Mesothelial cell of epicardium (in vitro differentiated cells): Measurements from ENCODE around the gene DENND4A. TPM values are rescaled to one million over a fixed set of nuclear protein-coding genes. Genes with fewer than 3 reads are reported as not detected.

Source experiments
- DNase-seq, 2 experiments: peaks; one replicate each; pipeline ENCODE4 v3.0.0; 2021; ENCODE audit warnings: low spot score in 2 of 2; ENCODE audit not compliant: unreplicated experiment in 2 of 2
- H3K27ac Mint-ChIP-seq: 2 replicates; pipeline ENCODE4 v1.8.0; 2021; ENCODE audit warnings: mixed read lengths
- H3K27me3 Mint-ChIP-seq: 2 replicates; pipeline ENCODE4 v1.8.0; 2021; ENCODE audit warnings: low read depth, mixed read lengths
- H3K36me3 Mint-ChIP-seq: 2 replicates; pipeline ENCODE4 v1.8.0; 2021; ENCODE audit warnings: mixed read lengths
- H3K4me1 Mint-ChIP-seq: 2 replicates; pipeline ENCODE4 v1.8.0; 2021; ENCODE audit warnings: mixed read lengths
- H3K4me3 Mint-ChIP-seq: 2 replicates; pipeline ENCODE4 v1.8.0; 2021; ENCODE audit warnings: mild to moderate bottlenecking, moderate library complexity, mixed read lengths
- H3K9me3 Mint-ChIP-seq: 2 replicates; pipeline ENCODE4 v1.8.0; 2021; ENCODE audit warnings: mixed read lengths
- total RNA-seq: library from RNA; stranded (reverse); gene quantifications from 3 replicates; pipeline ENCODE4 v1.2.1, GENCODE V29; 2021
- TF ChIP-seq, protein P1 (sequence below): fragments of 200-600 bp; sonication (generic); IDR thresholded peaks from one replicate; pipeline ENCODE4 v1.5.0; 2021; ENCODE audit warnings: antibody characterized with exemption; ENCODE audit not compliant: unreplicated experiment

The DENND4A gene
- total RNA-seq, 1 donor from 2014 or later: 23.3 TPM

GRCh38 chr15:65655026-65655425, 137.1 kb downstream of the DENND4A start:
- peaks cover 22% of the 10 kb centered on the region for H3K36me3 Mint-ChIP-seq
- no peaks in the 10 kb centered on the region for H3K27me3 Mint-ChIP-seq
- no peaks in the 10 kb centered on the region for H3K4me1 Mint-ChIP-seq
- H3K4me3 Mint-ChIP-seq: no peak overlapping the region
- no peak for DNase-seq
- TF ChIP-seq, protein P1, sequence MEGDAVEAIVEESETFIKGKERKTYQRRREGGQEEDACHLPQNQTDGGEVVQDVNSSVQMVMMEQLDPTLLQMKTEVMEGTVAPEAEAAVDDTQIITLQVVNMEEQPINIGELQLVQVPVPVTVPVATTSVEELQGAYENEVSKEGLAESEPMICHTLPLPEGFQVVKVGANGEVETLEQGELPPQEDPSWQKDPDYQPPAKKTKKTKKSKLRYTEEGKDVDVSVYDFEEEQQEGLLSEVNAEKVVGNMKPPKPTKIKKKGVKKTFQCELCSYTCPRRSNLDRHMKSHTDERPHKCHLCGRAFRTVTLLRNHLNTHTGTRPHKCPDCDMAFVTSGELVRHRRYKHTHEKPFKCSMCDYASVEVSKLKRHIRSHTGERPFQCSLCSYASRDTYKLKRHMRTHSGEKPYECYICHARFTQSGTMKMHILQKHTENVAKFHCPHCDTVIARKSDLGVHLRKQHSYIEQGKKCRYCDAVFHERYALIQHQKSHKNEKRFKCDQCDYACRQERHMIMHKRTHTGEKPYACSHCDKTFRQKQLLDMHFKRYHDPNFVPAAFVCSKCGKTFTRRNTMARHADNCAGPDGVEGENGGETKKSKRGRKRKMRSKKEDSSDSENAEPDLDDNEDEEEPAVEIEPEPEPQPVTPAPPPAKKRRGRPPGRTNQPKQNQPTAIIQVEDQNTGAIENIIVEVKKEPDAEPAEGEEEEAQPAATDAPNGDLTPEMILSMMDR: no peak
- H3K9me3 Mint-ChIP-seq: no peaks in the 10 kb centered on the region
- H3K27ac Mint-ChIP-seq: no peak overlapping the region

DNA sequence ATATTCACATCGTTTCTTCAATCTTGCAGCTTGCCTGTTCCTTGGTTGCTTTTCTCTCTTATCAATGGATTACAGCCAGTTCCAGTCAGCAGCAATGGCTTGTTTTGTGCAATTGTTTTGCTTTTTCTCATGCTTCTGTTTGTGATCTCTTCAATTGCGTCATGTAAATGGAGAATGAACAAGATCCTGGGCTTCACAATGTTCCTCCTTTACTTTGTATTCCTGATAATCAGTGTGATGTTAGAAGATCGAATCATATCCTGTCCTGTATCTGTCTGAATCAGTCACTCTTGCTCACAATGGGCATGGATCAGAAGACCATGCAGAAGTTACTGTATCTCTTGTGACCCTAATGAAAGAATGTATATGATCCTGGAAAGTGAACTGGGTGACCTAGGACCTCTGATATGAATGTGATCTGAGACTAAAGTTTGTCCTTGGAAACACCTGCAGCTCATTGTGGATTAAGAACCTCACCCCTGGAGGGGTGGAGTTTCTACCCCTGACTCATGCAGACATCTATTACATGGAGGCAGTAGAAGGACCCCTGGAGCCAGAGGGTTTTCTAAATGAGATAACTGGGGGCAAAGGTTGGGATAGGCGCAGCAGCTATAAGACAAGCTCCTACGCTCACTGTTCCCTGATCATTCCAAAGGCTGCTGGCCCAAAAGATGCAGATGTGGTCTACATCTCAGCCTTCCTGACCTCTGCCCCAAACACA, 138.1 kb downstream of the DENND4A start:
- H3K36me3 Mint-ChIP-seq: peaks cover 25% of the 10 kb centered on the region
- H3K27me3 Mint-ChIP-seq: no peaks in the 10 kb centered on the region
- TF ChIP-seq, protein P1: no peak
- no peaks in the 10 kb centered on the region for H3K4me1 Mint-ChIP-seq
- no peak overlapping the region for H3K27ac Mint-ChIP-seq
- H3K4me3 Mint-ChIP-seq: no peak overlapping the region
- DNase-seq: no peak
- no peaks in the 10 kb centered on the region for H3K9me3 Mint-ChIP-seq

GRCh38 chr15:65653341-65653740, 138.8 kb downstream of the DENND4A start:
- peaks cover 25% of the 10 kb centered on the region for H3K36me3 Mint-ChIP-seq
- DNase-seq: no peak
- no peaks in the 10 kb centered on the region for H3K27me3 Mint-ChIP-seq
- TF ChIP-seq, protein P1: no peak
- H3K4me3 Mint-ChIP-seq: no peak overlapping the region
- no peak overlapping the region for H3K27ac Mint-ChIP-seq
- H3K9me3 Mint-ChIP-seq: no peaks in the 10 kb centered on the region
- no peaks in the 10 kb centered on the region for H3K4me1 Mint-ChIP-seq

DNA sequence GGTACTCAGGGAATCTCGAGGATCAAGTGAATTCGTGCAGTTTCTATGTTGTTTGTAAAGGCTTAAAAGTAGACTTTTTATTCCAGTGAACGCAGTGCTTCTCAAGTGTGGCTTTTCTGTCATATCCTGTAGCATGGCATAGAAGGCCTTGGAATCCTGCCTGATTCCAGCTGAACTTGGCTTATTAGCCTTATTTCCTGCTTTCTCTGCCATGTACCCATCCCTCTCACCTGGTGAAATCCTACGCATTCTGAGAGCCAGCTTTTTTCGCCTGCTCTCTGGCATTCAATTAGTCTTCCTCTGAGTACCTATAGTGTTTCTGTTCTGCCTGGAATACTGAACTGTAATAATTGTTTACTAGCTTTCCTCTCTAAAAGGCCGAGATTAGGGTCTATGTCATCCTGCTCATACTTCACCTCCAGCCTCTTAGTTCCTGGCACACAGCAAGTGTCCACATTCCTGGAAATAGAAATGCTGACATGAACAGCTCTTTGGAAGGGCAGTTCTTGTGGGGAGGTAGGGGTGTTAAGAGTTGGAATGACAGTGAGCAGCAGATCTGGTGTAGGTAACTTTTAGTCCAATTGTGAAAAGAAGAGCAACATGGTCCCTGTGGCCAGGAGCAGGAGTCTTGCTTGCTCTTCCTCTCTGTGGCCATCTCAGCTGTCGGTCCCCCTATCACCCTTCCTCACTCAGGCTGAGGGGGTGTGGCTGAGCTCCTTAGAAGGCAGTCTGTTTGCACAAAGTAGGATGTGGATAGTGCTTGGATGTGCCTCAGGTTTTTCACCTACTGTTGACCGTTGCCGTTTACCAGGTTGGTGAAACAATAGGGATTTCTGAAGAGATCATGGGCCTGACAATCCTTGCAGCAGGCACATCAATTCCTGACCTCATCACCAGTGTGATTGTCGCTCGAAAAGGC, 140.0 kb downstream of the DENND4A start:
- H3K27me3 Mint-ChIP-seq: no peaks in the 10 kb centered on the region
- no peaks in the 10 kb centered on the region for H3K4me1 Mint-ChIP-seq
- peaks cover 25% of the 10 kb centered on the region for H3K36me3 Mint-ChIP-seq
- H3K4me3 Mint-ChIP-seq: no peak overlapping the region
- TF ChIP-seq, protein P1: no peak
- no peak for DNase-seq
- no peak overlapping the region for H3K27ac Mint-ChIP-seq
- H3K9me3 Mint-ChIP-seq: no peaks in the 10 kb centered on the region

GRCh38 chr15:65651042-65651322, 141.1 kb downstream of the DENND4A start:
- Mint-ChIP-seq H3K27ac (no peak overlapping the region), H3K4me3 (no peak overlapping the region), H3K4me1 (no peaks in the 10 kb centered on the region), H3K27me3 (no peaks in the 10 kb centered on the region), H3K36me3 (peaks cover 25% of the 10 kb centered on the region), H3K9me3 (no peaks in the 10 kb centered on the region)
- no peak for DNase-seq
- TF ChIP-seq, protein P1: no peak
